Inferior parietal cortex (tissue), 1 donor: ENCODE measurements around the gene SURF6.
A peak's percentile ranks its signal among the peaks of the same experiment; 100 is the strongest.
"Not testable (repeated sequence)": the region's sequence is repeated elsewhere in the genome, so short reads cannot be mapped to it uniquely, and the experiment has no call there.

ENCODE experiments used
- DNase-seq: peaks from one replicate; pipeline ENCODE4 v3.0.0-alpha.2; 2016; ENCODE audit errors: extremely low spot score

Gene SURF6

GRCh38 chr9:133335924-133336811 lies at the start of gene SURF6:
SURF6 (minus strand) TSS chr9:133336188; CDS start chr9:133336132, 56 bp downstream.
- peak; percentile 93 for DNase-seq

- DNase-seq, result no peak
Observed at GRCh38 chr9:133385452-133385851, 49.5 kb upstream of the SURF6 start.

- no peak for DNase-seq
Observed at GRCh38 chr9:133384736-133385321, 48.8 kb upstream of the SURF6 start.

- no peak for DNase-seq
Observed at GRCh38 chr9:133383438-133383837, 47.5 kb upstream of the SURF6 start.

- DNase-seq, result no peak
Observed at GRCh38 chr9:133382507-133383141, 46.6 kb upstream of the SURF6 start.

- DNase-seq, result peak; percentile 47
Observed at GRCh38 chr9:133380734-133381133, 44.7 kb upstream of the SURF6 start.

GRCh38 chr9:133379153-133380086 lies 43.4 kb upstream of the SURF6 start:
- no peak for DNase-seq

- no peak for DNase-seq
Observed at GRCh38 chr9:133378408-133378962, 42.5 kb upstream of the SURF6 start.

GRCh38 chr9:133377721-133378216 lies 41.8 kb upstream of the SURF6 start:
- no peak for DNase-seq

- not testable (repeated sequence) for DNase-seq
Observed at GRCh38 chr9:133377280-133377679, 41.3 kb upstream of the SURF6 start.

GRCh38 chr9:133375724-133376654 lies 40.0 kb upstream of the SURF6 start, which contains the start of the genes STKLD1 and SURF4:
STKLD1 (plus strand) TSS chr9:133376366; CDS start chr9:133376474, 108 bp downstream.
SURF4 (minus strand) TSS chr9:133376060; CDS start chr9:133375969, 91 bp downstream.
- DNase-seq, result peak; percentile 90

- no peak for DNase-seq
Observed at GRCh38 chr9:133375116-133375723, 39.2 kb upstream of the SURF6 start.

- DNase-seq, result no peak
Observed at GRCh38 chr9:133374612-133375115, 38.7 kb upstream of the SURF6 start.

- no peak for DNase-seq
Observed at GRCh38 chr9:133372144-133372543, 36.2 kb upstream of the SURF6 start.

GRCh38 chr9:133371261-133371711 lies 35.3 kb upstream of the SURF6 start:
- DNase-seq, result no peak

GRCh38 chr9:133370685-133371084 lies 34.7 kb upstream of the SURF6 start:
- no peak for DNase-seq

- DNase-seq, result no peak
Observed at GRCh38 chr9:133369933-133370332, 33.9 kb upstream of the SURF6 start.

- no peak for DNase-seq
Observed at GRCh38 chr9:133369422-133369821, 33.4 kb upstream of the SURF6 start.
